Loucy (cell line): ENCODE data around the gene ITSN1.

ENCODE experiments used
- H2AFZ ChIP-seq: fragments of 200-600 bp; sonication (generic); 2 replicates; pipeline ENCODE4 v1.6.0; 2016; ENCODE audit warnings: antibody characterized with exemption, mild to moderate bottlenecking, low read length, moderate library complexity
- H3F3A ChIP-seq: fragments of 200-600 bp; 2 replicates; pipeline ENCODE4 v1.6.0; 2016; ENCODE audit warnings: antibody characterized with exemption, low read depth, mild to moderate bottlenecking
- H3K27me3 ChIP-seq: fragments of 200-600 bp; sonication (generic); 2 replicates; pipeline ENCODE4 v1.6.1; 2014; ENCODE audit warnings: low read length, mild to moderate bottlenecking; ENCODE audit not compliant: insufficient read depth, poor library complexity, severe bottlenecking
- H3K36me3 ChIP-seq: fragments of 200-600 bp; sonication (generic); 2 replicates; pipeline ENCODE4 v1.6.1; 2016; ENCODE audit warnings: low read length; ENCODE audit not compliant: insufficient read depth
- H3K4me1 ChIP-seq: fragments of 200-600 bp; sonication (generic); 2 replicates; pipeline ENCODE4 v1.5.1; 2014; ENCODE audit warnings: low read length, mild to moderate bottlenecking; ENCODE audit not compliant: insufficient read depth, poor library complexity, severe bottlenecking
- H3K4me2 ChIP-seq: fragments of 200-600 bp; sonication (generic); 2 replicates; pipeline ENCODE4 v1.6.0; 2014; ENCODE audit warnings: antibody characterized with exemption, low read length, low read depth, mild to moderate bottlenecking; ENCODE audit not compliant: poor library complexity, severe bottlenecking
- H3K4me3 ChIP-seq: fragments of 200-600 bp; sonication (generic); 2 replicates; pipeline ENCODE4 v1.5.1; 2014; ENCODE audit warnings: low read length, mild to moderate bottlenecking, mixed read lengths; ENCODE audit not compliant: poor library complexity, severe bottlenecking
- H3K79me2 ChIP-seq: fragments of 200-600 bp; sonication (generic); 2 replicates; pipeline ENCODE4 v1.6.1; 2014; ENCODE audit warnings: low read length; ENCODE audit not compliant: insufficient read depth
- H3K9ac ChIP-seq: fragments of 200-600 bp; sonication (generic); 2 replicates; pipeline ENCODE4 v1.6.0; 2014; ENCODE audit warnings: mild to moderate bottlenecking, low read depth, low read length, moderate library complexity; ENCODE audit not compliant: poor library complexity, severe bottlenecking
- H3K9me2 ChIP-seq: fragments of 200-600 bp; sonication (generic); replicated peaks from 2 replicates; pipeline ENCODE4 v1.6.1; 2016; ENCODE audit warnings: low read depth, low read length, mixed read lengths
- H3K9me3 ChIP-seq: fragments of 200-600 bp; sonication (generic); 2 replicates; pipeline ENCODE4 v1.6.1; 2014; ENCODE audit warnings: mild to moderate bottlenecking, antibody characterized with exemption, low read length, low read depth; ENCODE audit not compliant: insufficient read depth
- H4K20me1 ChIP-seq: fragments of 200-600 bp; sonication (generic); 2 replicates; pipeline ENCODE4 v1.6.0; 2014; ENCODE audit warnings: antibody characterized with exemption, low read length, mild to moderate bottlenecking; ENCODE audit not compliant: insufficient read depth, poor library complexity, severe bottlenecking
- CTCF ChIP-seq: fragments of 200-600 bp; sonication (generic); conservative IDR thresholded peaks from 2 replicates; pipeline ENCODE4 v1.5.1; 2014; ENCODE audit warnings: mild to moderate bottlenecking, antibody characterized with exemption, low read length
- EZH2phosphoT487 ChIP-seq: fragments of 200-600 bp; IDR thresholded peaks from 2 replicates; pipeline ENCODE4 v1.6.1; 2018; ENCODE audit warnings: antibody characterized with exemption, mild to moderate bottlenecking, moderate library complexity, borderline replicate concordance

Gene ITSN1

DNA sequence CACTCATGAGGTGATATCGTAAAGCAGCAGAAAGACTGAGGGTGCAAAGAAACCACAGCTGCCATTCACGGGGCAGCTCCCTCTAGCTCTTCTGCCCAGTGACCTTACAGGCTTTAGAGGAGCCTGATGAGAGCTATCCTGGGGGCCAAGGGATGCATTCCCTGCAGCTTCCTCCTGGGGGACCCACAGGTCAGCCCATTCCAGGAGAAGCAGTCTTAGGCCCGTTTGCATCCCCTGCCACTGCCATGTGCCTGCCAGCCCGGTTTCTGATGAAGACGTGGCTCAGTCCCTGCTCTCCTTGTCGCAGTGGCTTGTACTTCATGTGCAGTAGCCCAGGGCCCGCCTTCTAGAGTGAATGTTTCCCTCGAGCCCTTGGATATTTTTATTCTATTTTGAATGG, 250.6 kb downstream of the ITSN1 start:
- Histone ChIP-seq H3K9me2 (no peaks in the 10 kb centered on the region), H4K20me1 (no peaks in the 10 kb centered on the region), H3K9me3 (no peaks in the 10 kb centered on the region), H3F3A (no peaks in the 10 kb centered on the region), H3K9ac (no peak overlapping the region), H3K79me2 (no peaks in the 10 kb centered on the region), H3K4me1 (peaks cover 8% of the 10 kb centered on the region), H3K36me3 (no peaks in the 10 kb centered on the region), H3K4me2 (no peak overlapping the region), H3K4me3 (no peak overlapping the region), H3K27me3 (no peaks in the 10 kb centered on the region), H2AFZ (no peak overlapping the region)
- no peak; the same call in 1 of the 2 replicates for TF ChIP-seq CTCF
- no peak for TF ChIP-seq EZH2phosphoT487

DNA sequence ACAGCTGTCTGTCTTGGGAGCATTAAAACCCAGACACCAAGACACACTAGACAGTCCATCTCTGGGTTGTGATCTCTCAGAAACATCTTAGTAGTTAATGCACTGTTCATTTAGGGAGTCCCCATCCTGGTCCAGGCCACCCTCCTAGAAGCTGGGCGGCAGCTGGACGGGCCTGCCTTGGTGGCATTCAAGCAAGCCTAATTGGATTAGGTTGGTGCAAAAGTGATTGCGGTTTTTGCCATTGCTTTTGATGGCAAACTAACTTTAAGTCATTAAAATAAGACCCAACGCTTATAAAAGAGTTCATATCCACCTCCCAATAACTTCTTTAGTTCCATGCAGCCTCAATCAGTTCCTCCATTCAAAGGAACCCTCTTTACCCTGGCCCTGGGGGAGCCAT, 251.6 kb downstream of the ITSN1 start:
- peak overlapping the region; percentile 95; the same call in 1 of the 2 replicates for H2AFZ ChIP-seq
- no peaks in the 10 kb centered on the region for H4K20me1 ChIP-seq
- H3K36me3 ChIP-seq, result no peaks in the 10 kb centered on the region
- peak overlapping the region; percentile 46 for H3K9ac ChIP-seq
- no peaks in the 10 kb centered on the region for H3K9me2 ChIP-seq
- H3K4me3 ChIP-seq, result no peak overlapping the region
- H3K27me3 ChIP-seq, result no peaks in the 10 kb centered on the region
- no peak for TF ChIP-seq EZH2phosphoT487
- no peak for TF ChIP-seq CTCF
- H3K4me2 ChIP-seq, result peak overlapping the region; percentile 63
- H3K4me1 ChIP-seq, result peaks cover 8% of the 10 kb centered on the region
- H3K9me3 ChIP-seq, result no peaks in the 10 kb centered on the region
- no peaks in the 10 kb centered on the region for H3K79me2 ChIP-seq
- H3F3A ChIP-seq, result no peaks in the 10 kb centered on the region

DNA sequence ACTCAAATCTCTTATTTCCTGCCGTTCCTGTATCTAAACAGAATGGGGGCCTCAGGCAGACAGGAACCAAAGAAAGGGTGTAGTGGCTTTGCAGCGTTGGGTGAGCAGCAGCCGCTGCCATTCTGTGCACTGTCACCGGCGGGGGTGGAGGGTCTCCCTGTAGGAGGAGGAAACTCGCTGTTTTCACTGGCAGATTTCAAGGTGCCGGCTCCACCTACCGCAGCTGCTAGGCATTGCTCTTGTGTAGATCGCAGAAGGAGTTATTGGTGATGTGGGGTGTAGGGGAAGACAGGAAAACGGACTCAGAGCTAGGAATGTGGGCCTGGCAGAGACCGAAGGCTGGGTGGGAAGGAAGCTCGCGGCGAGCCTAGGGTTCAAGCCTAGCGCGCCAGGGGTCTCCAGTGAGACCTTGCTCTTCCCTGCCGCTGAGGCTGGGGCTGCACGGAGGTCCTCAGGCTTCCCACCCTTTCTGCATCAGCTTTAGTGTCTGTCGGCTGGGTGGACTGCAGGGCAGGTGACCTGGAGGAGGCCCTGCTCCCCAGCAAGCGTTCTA, 252.5 kb downstream of the ITSN1 start:
- peak; percentile 81 for TF ChIP-seq CTCF
- no peak for TF ChIP-seq EZH2phosphoT487
- Histone ChIP-seq H3K9ac (peak overlapping the region; percentile 46), H3K79me2 (no peaks in the 10 kb centered on the region), H3K4me3 (peak overlapping the region; percentile 31), H3K4me2 (peak overlapping the region; percentile 63), H3K9me3 (no peaks in the 10 kb centered on the region), H3F3A (no peaks in the 10 kb centered on the region), H3K27me3 (no peaks in the 10 kb centered on the region), H4K20me1 (no peaks in the 10 kb centered on the region), H3K9me2 (no peaks in the 10 kb centered on the region), H2AFZ (peak overlapping the region; percentile 95), H3K36me3 (no peaks in the 10 kb centered on the region), H3K4me1 (peaks cover 8% of the 10 kb centered on the region)
